Measurements from ENCODE around the gene PHTF2.

PHTF2 gene

GRCh38 chr7:77917500-77918262, 119.1 kb downstream of the PHTF2 start:
- TF ChIP-seq CTCF (IDR thresholded peaks at IDR 0.05; ENCODE audit: control insufficient read depth, insufficient read depth, low read depth, low read length, missing control alignments) = no peak

DNA sequence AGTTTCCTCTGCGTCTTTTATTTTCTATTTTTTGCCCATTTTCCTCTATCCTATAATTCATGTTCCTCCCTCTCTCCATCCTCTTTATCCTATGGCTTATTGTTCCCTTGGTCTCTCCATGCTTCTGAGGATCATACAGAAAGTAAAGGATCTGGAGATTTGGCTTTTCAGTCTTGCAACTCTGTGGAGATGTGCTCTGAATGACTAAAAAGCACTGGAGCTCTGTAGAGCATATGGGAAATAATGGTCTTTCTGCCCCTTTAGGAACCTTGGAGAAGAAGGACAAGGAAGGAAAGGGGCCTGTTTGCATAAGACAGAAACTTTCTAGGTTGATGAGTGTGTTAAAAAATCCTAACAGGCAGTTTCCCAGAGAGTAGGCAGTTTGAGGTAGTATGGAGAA, 120.1 kb downstream of the PHTF2 start:
- DNase-seq (ENCODE audit: low read depth) = no peak
- TF ChIP-seq CTCF (IDR thresholded peaks at IDR 0.05; ENCODE audit: control insufficient read depth, insufficient read depth, low read depth, low read length, missing control alignments) = no peak
- no peak overlapping the region for H3K4me3 ChIP-seq (ENCODE audit: control insufficient read depth, low read depth, low read length)

More at GRCh38 chr7:77917500-77918262, 119.1 kb downstream of the PHTF2 start:
- H3K4me3 ChIP-seq (ENCODE audit: control insufficient read depth, low read depth, low read length) = no peak overlapping the region
- DNase-seq (ENCODE audit: low read depth) = no peak

- no peak for DNase-seq (ENCODE audit: low read depth)
- TF ChIP-seq CTCF (IDR thresholded peaks at IDR 0.05; ENCODE audit: control insufficient read depth, insufficient read depth, low read depth, low read length, missing control alignments) = no peak
- H3K4me3 ChIP-seq (ENCODE audit: control insufficient read depth, low read depth, low read length) = no peak overlapping the region
Measured at GRCh38 chr7:77923419-77923818, 124.8 kb downstream of the PHTF2 start.

DNA sequence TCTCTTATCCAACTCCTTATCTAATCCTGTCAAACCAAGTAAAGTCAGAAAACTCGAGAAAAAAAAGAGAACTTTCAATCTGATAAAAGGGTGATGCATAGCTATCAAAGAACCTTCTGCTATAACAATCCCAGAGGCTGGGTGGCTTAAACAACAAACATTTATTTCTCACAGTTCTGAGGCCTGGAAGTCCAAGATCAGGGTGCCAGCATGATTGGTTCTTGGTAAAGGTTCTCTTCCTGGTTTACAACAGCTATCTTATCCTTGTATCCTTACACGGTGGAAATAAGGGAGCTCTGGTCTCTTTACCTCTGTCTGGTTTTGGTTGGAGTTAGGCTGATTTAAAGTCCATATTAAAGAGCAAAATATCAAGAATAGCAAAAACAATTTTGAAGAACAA, 131.9 kb downstream of the PHTF2 start:
- no peak for DNase-seq (ENCODE audit: low read depth)
- H3K4me3 ChIP-seq (ENCODE audit: control insufficient read depth, low read depth, low read length) = no peak overlapping the region
- TF ChIP-seq CTCF (IDR thresholded peaks at IDR 0.05; ENCODE audit: control insufficient read depth, insufficient read depth, low read depth, low read length, missing control alignments) = no peak

- no peak overlapping the region for H3K4me3 ChIP-seq (ENCODE audit: control insufficient read depth, low read depth, low read length)
- no peak for TF ChIP-seq CTCF (IDR thresholded peaks at IDR 0.05; ENCODE audit: control insufficient read depth, insufficient read depth, low read depth, low read length, missing control alignments)
- DNase-seq (ENCODE audit: low read depth) = no peak
Measured at GRCh38 chr7:77931841-77932240, 133.3 kb downstream of the PHTF2 start.

GRCh38 chr7:77933394-77933793, 134.8 kb downstream of the PHTF2 start:
- TF ChIP-seq CTCF (IDR thresholded peaks at IDR 0.05; ENCODE audit: control insufficient read depth, insufficient read depth, low read depth, low read length, missing control alignments) = no peak
- H3K4me3 ChIP-seq (ENCODE audit: control insufficient read depth, low read depth, low read length) = no peak overlapping the region
- peak; percentile 13 for DNase-seq (ENCODE audit: low read depth)
